HG03196 (cell line): ENCODE data around the gene CAMTA1.

Experiments
- ATAC-seq: cut with Tn5 transposase; IDR thresholded peaks from one replicate; pipeline ENCODE4 v1.9.1; 2021; ENCODE audit not compliant: unreplicated experiment

Gene CAMTA1

DNA sequence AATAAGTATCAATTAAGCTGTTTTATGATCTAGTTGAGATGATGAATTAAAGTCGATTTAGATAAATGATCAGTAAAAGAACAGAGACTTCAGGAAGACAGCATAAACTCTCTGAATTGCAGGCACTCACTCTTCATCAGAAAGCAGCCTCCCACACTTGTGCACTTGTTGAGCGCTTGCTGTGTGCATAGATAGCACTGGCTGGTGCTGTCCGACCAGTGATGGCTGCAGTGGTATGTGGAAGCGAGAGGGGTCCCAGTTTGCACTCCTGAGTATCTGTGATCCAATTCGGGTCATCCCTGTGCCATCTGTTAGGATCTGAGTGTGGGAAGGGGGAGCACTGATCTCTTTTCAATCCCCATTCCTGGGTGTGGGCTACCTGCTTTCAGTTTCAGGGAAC is 137.8 kb downstream of the CAMTA1 start:
- no peak for ATAC-seq

DNA sequence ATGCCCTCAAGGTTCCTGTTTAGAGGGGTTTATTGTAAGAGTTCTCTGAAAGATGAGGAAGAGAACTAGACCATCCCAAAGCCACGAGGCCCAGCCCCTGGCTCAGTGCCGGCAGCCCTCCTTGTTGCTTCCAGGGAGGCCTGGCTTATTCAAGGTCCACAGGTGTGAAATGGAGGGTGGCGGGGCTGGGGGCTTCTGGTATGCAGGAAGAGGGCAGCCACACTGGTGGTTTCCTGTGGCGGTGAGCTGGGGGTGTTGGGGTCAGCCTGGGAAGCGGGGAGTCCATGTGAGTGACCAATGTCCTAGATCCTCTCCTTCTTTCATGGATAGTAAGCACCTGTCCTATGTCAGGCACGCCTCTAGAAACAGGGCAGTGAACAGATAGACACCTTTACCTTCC is 138.2 kb downstream of the CAMTA1 start:
- no peak for ATAC-seq

DNA sequence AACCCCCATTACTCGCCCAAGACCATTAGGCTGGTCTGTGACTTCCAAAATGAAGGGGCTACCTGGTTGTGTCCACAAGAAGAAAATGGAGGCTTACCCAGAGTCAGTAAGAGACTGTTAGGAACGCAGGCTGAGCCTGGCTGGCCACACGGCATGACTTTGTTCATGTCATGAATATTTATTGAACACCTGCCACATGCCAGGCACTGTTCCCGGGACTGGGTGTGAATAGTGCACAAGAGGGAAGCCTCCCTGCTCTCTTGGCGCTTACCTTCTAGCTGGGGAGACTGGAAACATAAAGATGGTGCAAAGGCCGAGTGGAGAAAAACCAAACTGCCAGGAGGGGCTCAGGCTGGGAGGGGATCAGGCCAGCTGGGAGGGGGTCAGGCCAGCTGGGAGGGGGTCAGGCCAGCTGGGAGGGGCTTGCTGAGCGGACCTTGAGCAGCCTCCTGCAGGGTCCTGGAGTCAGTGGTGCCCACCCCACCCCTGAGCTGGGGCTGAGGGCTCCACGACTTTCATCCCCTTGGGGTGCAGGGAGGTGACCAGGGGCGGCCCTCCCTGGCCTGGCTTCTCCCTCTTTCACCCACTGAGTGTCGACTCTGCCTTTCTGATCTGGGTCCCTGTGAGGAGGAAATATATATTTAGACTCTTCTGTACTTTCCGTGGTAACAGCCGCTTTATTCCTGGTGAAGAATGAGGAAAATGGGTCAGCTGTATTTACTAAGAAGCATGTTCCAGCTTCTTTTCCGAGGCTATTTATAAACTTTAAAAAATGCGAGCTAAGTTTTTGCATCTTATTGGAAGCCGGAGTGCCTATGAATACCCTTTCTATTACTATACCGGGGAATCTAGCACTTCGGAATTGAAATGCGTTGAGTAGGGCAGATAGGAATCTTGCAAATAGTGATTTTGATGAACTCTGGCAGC is 139.0 kb downstream of the CAMTA1 start:
- no peak for ATAC-seq

DNA sequence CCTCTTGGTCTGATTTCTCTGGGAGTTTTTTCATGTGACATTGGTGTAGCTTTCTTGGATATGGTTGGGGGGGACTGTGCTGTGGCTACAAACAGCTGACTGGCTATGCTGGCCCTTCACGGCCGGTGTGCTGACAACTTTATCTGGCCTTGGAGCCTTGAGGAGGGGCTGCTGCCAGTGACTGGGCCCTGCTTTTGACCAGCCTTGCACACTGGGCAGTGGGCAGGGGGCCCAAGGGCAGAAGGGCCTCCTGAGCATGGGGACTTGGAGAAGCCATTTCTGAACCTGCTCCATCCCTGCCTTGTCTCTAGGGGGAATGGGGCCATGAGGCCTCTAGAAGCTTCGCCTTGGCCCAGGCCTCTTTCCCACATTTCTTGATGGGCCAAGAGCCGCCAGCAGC is 139.6 kb downstream of the CAMTA1 start:
- no peak for ATAC-seq

DNA sequence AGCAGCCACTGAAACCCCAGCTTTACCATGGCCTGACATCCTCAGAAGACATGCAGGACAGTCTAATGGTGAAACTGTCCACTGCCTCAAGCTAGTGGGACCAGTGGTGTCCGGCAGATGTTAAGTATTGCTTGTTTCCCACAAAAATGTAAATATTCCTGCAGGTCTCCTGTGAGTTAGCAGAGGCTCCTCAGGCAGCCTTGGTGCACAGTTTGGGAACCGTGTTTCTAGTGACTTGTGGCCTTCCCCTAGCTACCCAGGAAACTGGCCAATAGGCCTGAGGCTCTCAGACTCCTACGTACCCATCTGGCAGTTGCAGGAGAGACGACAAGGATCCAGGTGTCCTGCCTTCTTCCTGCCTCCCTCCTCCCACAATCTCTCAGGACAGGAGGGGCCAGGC is 142.4 kb downstream of the CAMTA1 start:
- ATAC-seq: no peak

DNA sequence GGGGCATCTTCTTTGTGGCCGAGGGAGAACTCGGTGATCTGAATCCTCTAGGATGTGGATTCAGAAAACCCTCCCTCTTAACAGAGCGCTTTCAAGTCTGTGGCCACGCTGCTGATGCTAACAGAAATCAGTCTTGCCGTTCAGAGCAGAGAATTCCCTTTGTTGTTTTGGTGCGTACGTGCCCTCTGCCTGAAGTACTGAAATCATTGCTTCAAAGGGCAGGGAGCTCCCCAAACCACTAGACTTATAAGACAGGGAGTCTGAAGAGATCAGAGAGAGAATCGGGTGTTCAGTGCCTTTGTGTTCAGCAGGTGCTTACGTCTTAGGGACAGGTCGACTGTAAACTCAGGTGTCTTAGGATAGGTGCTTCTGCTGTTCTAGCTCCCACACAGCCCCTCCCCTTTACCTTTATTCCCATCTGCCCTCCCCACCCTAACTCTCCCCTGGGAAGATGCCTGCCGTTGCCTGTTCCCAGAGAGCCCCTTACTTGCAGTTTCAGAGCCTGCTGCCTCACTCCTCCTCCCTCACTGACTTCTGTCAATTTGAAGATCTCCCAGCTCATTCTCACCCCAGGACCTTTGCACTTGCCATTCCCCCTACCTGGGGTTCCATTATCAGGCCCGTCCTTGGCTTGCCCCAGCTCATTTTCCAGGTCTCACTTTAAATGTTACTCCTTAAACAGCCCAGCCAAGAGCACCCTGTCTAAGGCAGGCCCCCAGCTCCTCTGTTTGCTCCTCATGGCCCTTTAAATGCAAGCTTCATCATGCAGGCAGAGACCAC is 143.0 kb downstream of the CAMTA1 start:
- ATAC-seq: no peak

DNA sequence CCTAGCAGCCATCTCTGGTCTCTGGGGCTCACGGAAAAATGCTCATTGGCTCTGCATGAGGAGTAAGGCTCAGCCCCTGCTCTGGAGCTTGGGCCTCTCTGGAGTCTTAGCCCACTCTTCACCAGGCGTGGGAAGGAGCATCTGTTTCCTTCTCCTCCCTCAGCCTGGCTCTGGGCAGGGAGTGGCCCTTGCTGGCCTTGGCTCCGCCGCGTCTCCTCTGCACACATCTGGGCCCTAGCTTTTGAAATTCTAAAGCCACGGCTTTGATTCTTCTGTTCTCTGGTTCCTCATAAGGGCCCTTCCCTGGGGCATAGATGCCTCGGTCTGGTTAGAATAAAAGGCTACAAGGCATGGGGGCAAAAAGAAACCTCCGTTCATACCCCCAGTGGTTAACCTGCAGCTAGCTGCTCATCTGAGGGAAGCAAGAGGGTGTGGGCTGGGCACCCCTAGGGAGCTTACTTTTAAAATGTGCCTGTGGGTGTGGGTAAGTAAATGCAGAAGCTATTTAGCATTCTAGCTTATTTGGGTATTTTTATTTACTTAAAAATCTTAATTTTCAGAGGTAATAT is 145.6 kb downstream of the CAMTA1 start:
- ATAC-seq: no peak

DNA sequence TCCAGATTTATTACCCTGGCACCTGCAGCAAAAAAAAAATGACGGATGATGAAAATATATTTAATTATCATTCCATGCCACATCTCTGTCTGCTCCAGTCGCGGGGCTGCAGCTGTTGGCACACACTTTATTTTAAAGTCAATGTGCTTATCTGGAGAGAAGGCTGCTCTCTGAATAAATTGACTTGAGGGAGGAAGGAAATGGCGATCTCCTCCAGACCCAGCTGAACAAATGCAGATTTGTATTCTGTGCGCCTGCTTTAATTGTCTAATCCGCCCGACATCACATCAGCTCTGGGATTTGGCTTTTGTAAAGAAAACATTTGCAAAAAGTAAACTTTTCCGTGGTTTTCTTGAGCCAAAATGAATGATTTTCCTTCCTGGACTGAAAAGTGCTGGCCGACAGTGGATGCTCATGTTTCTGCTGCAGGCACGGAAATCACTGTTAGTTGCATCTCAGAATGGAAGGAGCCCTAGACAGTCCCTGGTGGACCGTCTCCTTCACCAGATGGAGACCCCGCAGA is 150.2 kb downstream of the CAMTA1 start:
- no peak for ATAC-seq

DNA sequence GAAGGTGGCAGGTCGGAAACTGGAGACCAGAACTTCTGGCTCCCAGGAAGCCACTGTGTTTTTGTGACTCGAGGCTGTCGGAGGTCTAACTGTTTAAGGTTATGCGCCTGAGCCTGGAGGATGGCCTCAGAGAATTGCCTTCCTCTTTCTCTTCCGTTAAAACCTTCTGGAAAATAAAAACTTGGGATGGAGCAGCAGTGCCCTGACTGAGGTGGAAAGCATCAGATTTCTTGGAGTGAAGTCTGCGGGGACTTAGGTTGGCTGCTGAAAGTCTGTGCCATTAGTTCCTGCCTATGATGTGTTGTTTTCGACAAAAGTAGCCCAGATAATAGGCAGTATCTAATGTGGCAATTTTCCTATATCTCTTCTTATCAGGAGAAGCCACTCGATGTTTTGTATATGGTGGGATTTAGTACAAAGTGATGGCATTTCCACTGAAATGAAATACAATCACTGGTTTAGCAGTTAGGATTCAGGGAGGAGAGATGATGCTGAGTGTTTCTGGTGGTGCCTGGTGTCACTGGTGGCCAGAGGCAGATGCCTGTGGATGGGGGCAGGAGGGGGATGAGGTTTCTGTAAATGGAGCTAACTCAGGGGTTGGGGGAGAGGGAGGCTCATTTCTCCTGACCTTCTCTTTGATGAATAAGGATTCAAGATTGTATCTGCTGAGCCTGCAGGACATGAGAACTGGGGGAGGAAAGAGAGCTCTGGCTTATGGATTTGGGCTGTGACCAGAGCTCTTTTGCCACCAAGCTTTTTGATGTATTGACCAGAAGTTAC is 150.8 kb downstream of the CAMTA1 start:
- no peak for ATAC-seq

DNA sequence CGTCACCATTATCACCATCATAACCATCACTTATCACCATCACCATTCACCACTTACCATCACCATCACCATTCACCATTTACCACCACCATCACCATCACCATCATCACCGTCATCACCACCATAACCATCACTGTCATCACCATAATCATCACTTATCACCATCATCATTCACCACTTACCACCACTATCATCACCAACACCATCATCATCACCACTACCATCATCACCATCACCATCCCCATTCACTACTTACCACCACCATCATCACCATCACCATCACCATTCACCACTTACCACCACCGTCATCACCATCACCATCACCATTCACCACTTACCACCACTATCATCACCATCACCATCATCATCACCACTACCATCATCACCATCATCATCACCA is 151.8 kb downstream of the CAMTA1 start:
- ATAC-seq: no peak

DNA sequence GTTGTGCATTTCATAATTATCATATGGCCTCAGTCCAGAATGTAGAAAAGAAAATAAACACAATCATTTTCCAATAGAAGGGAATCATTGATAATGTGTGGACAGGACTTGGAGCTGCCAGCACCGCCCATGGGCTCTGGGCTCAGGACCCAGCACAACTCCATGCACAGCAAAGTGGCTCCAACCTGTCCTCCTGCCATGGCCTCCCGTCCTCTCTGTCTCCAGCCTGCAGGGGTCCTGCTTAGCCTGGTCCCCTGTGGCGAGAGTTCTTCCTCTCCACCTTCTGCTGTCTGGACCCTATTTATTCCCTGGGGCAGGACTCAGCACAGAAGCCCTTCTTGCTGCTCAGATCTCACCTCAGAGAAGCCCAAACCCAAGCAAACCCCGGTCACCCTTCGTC is 154.1 kb downstream of the CAMTA1 start:
- no peak for ATAC-seq

DNA sequence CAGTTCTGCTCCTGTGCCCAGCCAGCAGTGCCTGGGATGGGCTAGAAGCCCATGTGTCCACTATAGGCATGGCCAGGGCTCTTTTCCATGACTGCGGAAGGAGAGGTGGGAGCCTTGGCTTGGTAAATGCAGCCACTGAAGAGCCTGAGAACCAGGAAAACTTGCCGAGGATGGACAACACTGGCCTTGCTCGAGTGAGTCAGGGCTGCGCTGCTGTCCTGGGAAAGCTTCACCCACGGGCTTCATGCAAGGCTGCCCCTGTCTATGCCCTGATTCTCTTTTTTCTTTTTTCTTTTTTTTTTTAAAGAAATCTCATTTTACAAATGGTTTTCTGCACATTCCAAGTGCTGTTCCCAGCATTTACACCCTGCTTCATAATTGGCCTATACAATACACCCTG is 156.5 kb downstream of the CAMTA1 start:
- no peak for ATAC-seq

DNA sequence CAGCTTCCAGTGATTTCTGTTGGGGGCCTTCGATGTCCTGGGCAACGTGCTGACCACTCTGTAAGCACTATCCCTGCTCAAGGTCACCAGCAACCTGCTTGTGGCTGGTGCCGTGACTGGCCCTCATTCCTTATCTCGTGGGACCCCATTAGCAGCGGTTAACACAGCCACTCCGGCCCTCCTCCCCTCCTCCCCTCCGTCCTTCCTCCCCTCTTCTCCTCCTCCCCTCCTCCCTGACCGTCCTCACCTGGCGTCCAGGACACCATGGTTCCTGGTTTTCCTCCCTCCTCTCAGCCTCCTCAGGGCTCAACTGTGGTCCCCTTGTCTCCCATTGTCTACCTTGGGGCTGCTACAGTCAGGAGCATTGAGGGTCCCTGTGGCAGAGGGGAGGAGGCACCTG is 157.7 kb downstream of the CAMTA1 start:
- ATAC-seq: no peak

DNA sequence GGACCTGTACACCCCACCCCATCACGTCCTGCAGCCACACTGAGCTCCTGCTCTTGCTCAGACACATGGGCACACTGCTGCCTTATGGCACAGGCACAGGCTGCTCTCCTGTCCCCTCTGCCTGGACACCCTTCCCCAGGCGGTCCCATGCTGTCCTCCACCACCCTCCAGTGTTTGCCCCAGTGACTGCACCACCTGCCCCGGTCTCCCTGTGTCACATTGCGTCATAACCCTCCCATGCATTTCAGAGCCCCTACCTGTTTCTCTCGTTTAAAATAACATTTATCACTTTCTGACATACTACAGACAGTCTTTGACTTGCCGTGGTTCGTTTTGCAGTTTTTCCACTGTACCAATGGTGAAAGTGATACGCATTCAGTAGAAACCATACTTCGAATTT is 159.2 kb downstream of the CAMTA1 start:
- ATAC-seq: no peak

DNA sequence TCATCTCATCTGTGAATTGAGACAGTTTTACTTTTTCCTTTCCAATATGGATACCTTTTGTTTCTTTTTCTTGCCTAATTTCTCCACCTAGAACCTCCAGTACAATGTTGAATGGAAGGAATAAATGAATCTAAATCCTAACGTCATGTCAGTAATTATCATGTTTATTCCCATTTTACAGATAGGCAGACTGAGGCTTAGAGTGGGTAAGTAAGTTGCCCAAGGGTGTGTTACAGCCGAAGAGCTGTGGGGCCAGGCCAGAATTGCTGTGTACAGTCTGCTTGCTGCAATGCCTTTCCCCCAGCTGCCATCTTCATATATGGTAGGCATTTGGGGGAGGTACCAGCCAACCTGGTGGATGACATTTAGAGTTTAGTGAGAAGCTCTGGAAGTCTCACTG is 162.7 kb downstream of the CAMTA1 start:
- no peak for ATAC-seq

DNA sequence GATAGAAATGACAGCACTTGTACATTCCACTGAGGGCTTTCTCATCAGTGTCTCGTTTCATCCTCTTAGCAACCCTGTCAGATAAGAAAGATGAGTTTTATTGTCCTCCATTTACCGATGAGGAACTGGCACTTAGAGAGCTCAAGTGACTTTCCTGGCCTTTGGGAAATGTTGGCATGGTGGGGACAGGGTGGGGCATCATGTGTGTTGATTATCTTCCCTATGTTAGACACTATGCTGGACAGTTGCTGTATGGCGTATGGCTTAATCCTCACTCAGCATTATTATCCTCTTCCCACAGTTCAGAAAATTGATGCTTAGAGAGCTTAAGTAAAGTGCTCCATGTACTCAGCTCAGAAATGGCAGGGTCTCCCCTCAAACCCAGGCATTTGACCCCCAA is 163.2 kb downstream of the CAMTA1 start:
- no peak for ATAC-seq

DNA sequence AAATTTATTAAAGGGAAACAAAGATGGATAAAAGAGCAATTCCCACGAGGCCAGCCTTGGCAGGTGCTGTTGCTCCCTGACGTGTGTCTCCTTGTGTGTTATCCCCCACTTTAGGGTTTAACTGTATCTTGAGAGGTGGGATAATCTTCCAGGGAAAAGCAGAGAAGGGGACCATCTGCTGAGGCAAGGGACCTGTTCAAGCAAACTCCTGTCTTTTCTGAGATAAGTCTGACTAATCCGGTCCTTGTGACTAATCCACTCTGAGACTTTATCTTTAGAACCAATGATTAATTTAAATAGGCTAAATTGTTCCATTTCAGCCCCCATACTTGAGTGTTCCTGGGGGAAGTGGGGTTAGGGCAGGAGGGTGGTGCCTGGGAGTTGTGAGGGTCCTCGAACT is 163.6 kb downstream of the CAMTA1 start:
- ATAC-seq: no peak

DNA sequence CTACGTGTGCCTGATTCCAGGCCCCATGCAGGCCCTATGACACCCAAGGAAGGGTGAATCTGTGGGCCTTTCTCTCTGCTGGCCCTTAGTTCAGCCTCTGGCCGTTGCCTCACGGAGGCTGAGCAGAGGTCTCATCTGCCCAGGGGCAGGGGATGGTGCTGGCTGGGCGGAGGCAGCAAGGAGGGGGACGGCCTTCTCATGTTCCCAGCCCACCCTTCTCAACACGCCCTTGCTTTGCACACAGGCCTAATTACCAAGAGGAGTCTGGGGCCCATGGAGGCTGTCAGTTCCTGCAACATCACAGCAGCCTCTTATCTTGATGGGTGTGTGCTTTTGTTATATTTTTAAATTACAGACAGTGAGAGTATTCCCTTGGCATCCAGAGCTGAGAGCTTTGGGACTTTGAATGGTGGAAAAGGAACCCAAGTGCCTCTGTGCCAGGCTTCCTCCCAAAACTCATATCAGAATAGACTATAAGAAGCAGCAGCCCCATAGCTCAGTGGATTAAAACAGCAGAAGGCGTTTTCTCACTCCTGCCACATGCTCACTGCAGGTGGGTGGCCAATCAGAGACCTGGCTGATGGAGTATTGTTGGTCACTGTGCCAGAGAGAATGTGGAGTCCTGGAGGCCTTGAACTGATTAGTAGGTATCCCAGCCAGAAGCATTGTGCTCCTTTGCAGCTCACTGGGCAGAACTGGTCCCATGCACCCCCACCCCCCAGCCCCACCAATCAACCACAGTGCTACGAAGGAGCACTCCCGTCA is 164.9 kb downstream of the CAMTA1 start:
- ATAC-seq: no peak

DNA sequence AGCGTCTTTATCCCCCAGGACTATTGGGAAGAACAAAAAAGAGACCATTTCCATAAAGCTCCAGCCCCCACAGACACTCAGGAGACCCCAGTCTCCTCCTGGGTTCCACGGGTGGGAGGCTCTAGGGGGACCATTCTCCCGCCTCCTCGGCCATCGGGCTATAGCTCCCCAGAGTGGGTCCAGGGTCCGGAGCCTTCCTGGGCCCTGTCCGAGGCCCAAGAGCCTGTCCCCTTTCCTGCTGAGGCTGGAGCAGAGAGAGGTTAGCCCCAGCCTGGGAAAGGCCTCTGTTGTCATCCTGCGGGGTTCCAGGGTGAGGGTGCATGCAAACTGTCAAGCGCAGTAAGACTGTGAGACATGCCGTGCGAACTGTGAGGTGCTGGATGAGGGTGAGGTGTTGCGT is 166.3 kb downstream of the CAMTA1 start:
- no peak for ATAC-seq

DNA sequence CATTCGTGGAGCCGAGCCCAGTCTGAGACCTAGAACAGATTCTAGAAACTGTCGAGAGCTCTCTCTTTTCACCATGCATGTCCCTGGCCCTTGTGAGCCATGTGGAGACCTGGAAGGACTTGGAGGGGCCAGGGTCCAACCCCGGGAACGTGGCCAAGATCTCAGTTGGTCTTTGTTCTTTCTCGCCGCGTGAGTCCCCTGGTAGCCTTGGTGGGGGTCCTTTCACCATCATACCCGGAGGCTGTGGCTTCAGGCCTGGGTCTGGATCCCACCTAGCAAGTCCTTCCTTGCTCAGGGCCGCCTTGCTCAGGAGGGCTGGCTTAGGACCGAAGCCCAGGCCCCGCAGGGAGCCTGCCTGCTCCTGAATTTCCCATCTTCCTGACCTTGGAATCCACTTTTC is 168.0 kb downstream of the CAMTA1 start:
- ATAC-seq: no peak
